Measurements from ENCODE around the gene CPEB3. TPM values are rescaled to one million over a fixed set of nuclear protein-coding genes. Genes with fewer than 3 reads are reported as not detected.

CPEB3 gene
- total RNA-seq, 3 donors from 2014 or later, result 7.4 to 11.0 (median 8.2) TPM

DNA sequence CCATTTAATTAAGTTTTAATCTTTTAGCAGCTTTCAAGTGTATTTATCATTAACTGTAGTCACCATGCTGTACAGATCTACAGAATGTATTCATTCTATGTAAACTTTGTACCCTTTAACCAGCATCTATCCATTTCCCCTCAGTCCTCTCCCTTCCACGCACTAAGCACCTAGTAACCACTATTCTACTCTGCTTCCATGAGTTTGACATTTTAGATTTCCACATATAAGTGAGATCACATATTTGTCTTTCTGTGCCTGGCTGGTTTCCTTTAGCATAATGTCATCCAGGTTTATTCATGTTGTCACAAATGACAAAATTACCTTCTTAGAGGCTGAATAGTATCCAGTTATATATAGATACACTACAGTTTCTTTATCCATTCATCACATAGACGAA lies 287.6 kb downstream of the CPEB3 start:
- intact Hi-C loops (cut with DNase I, micrococcal nuclease), result no loop called here
- Histone ChIP-seq H3K36me3 (ENCODE audit: low read depth) (no peaks in the 10 kb centered on the region), H3K9me3 (no peaks in the 10 kb centered on the region), H3K4me1 (ENCODE audit: low read depth) (no peaks in the 10 kb centered on the region), H3K4me3 (no peak overlapping the region)
- TF ChIP-seq, protein P1, sequence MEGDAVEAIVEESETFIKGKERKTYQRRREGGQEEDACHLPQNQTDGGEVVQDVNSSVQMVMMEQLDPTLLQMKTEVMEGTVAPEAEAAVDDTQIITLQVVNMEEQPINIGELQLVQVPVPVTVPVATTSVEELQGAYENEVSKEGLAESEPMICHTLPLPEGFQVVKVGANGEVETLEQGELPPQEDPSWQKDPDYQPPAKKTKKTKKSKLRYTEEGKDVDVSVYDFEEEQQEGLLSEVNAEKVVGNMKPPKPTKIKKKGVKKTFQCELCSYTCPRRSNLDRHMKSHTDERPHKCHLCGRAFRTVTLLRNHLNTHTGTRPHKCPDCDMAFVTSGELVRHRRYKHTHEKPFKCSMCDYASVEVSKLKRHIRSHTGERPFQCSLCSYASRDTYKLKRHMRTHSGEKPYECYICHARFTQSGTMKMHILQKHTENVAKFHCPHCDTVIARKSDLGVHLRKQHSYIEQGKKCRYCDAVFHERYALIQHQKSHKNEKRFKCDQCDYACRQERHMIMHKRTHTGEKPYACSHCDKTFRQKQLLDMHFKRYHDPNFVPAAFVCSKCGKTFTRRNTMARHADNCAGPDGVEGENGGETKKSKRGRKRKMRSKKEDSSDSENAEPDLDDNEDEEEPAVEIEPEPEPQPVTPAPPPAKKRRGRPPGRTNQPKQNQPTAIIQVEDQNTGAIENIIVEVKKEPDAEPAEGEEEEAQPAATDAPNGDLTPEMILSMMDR (IDR thresholded peaks at IDR 0.05), result no peak
- DNase-seq, result no peak
- ATAC-seq, result no peak

DNA sequence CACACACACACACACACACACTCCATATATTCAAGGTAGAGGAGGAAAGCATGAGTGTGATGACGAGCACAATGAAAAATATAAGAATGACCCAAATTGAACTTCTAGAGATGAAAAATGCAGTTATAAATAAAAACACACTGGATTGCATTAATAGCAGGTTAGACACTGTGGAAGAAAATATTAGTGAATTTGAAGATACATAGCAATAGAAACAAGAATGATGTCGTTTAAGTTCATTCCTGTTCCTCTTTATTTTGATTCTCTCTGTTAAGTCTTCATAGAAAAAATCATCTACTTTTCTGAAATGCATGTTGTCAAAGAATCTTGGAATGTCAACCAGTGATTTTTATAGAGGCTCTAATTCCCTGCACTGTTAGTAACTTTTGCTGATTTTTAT lies 288.9 kb downstream of the CPEB3 start:
- ATAC-seq, result no peak
- Histone ChIP-seq H3K4me1 (ENCODE audit: low read depth) (no peaks in the 10 kb centered on the region), H3K36me3 (ENCODE audit: low read depth) (no peaks in the 10 kb centered on the region), H3K4me3 (no peak overlapping the region), H3K9me3 (no peaks in the 10 kb centered on the region)
- DNase-seq, result no peak
- intact Hi-C loops (cut with DNase I, micrococcal nuclease), result no loop called here
- TF ChIP-seq, protein P1 (IDR thresholded peaks at IDR 0.05), result no peak

DNA sequence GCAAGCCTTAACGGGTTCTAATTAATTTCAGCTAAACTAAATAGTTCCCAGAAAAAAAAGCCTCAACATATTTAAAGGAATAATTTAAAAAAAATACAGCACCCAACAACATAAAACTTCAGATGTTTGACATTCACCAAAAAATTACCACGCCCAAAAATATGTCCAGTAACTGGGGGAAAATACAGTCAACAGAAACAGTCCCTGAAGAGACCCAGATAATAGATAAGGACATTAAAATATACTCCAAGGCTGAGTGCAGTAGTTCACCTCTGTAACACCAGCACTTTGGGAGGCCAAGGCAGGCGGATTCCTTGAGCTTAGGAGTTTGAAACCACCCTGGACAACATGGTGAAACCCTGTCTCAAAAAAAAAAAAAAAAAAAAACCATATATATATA lies 289.3 kb downstream of the CPEB3 start:
- intact Hi-C loops (cut with DNase I, micrococcal nuclease), result no loop called here
- no peaks in the 10 kb centered on the region for H3K9me3 ChIP-seq
- DNase-seq (no peak), ATAC-seq (no peak)
- TF ChIP-seq, protein P1 (IDR thresholded peaks at IDR 0.05), result no peak
- H3K4me3 ChIP-seq, result no peak overlapping the region
- H3K36me3 ChIP-seq (ENCODE audit: low read depth), result no peaks in the 10 kb centered on the region
- no peaks in the 10 kb centered on the region for H3K4me1 ChIP-seq (ENCODE audit: low read depth)

Other genes with a start within 250 kb of the CPEB3 start
- 10 to 100 TPM; 30.5 to 37.2 (median 33.3) TPM for gene MARCHF5, start 89 bp upstream of the CPEB3 start, total RNA-seq

Measured in mucosa of descending colon (tissue), 3 donors.